Measurements from ENCODE around the gene RPL28.

RPL28 gene

DNA sequence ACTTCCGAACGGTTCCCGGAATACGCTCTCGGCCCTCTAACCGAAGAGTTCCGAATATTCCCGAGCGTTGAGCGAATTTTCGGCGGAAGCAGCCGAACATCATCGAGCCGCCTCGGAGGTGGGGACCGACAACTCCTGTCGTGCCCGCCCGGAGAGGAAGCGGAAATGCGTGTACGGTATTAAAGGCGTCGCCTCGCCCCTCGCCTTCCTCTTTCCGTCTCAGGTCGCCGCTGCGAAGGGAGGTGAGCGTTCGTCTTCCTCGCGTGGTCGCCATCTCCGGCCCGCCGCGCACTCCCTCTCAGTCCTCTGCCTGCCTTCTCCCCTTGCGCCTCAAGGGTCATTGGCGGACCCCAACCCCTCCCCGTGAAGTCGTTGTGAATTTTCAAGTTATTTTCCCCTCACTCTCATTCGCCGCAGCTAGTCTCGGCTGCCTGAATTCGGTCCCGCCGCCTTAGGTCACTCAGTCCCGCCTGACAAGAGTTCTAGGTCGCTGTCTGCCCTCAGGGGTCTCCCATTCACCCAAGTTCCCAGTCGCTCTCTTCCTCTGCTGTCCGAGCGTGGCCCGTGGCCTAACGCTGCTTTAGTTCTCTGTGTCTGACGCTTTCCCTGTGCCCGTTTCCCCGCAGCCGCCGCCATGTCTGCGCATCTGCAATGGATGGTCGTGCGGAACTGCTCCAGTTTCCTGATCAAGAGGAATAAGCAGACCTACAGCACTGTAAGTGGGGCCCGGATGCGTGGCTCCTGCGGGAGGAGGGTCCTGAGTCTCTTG lies at the start of gene RPL28:
TSS of gene RPL28 (plus strand) at position 209 of the 769 bp plus-strand sequence. CDS start at position 635, 426 bp downstream.
- DNase-seq (ENCODE audit: low spot score): peak; percentile 97

DNA sequence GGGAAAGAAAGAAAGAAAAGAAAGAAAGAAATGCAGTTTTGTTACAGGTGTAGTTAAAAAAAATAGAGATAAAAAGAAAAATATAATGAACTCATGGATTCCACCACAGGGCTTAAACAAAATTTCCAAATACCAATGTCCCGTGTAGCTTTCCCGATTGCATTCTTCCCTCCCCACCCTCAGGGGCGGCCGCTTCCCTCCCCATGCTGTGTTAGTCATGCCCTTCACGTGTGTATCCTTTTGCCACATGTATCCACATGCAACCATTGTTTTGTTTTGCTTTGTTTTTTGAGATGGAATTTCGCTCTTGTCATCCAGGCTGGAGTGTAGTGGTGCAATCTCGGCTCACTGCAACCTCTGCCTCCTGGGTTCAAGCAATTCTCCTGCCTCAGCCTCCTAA lies 49.6 kb upstream of the RPL28 start:
- DNase-seq (ENCODE audit: low spot score): no peak

DNA sequence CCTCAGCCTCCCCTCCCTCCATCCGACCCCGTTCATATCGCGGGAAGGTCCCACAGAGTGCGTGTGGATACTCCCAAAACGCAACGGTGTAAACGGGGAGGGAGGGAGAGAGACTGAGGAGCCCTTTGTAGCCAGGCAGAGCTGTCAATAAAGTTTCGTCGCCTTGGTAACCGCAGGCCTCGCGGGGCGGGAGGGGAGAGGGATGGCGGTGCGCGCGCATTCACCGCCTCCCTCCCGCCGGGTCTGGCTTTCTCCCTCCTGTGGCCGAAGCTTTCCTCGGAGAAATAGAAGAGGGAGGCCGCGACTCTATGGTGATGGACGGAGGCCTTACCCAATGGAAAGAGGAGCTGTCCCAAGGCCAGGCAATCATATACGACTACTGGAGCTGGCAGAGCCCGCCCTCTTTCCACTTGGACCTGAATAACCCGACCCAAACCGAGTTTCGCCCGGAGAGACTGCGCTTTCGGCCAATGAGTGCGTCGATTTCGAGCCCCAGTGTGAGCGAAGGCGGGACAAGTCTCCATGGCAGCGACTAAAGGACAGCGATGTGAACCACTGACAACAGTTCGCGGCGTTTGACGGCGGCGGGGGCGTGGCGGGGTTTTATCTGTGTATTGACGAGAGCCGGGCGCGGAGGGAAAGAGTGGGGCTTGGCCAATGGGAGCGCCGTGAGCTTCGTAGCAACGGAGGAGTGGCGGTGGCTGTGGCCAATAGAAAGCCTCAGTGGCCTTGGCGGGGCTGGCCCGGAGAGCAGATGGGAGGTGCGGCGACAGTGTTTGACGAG lies 46.4 kb upstream of the RPL28 start, which contains the start of gene KMT5C:
TSS of gene KMT5C (plus strand) at position 772 of the 784 bp plus-strand sequence. CDS start 2,061 bp downstream, outside the sequence.
- DNase-seq (ENCODE audit: low spot score): peak; percentile 100

DNA sequence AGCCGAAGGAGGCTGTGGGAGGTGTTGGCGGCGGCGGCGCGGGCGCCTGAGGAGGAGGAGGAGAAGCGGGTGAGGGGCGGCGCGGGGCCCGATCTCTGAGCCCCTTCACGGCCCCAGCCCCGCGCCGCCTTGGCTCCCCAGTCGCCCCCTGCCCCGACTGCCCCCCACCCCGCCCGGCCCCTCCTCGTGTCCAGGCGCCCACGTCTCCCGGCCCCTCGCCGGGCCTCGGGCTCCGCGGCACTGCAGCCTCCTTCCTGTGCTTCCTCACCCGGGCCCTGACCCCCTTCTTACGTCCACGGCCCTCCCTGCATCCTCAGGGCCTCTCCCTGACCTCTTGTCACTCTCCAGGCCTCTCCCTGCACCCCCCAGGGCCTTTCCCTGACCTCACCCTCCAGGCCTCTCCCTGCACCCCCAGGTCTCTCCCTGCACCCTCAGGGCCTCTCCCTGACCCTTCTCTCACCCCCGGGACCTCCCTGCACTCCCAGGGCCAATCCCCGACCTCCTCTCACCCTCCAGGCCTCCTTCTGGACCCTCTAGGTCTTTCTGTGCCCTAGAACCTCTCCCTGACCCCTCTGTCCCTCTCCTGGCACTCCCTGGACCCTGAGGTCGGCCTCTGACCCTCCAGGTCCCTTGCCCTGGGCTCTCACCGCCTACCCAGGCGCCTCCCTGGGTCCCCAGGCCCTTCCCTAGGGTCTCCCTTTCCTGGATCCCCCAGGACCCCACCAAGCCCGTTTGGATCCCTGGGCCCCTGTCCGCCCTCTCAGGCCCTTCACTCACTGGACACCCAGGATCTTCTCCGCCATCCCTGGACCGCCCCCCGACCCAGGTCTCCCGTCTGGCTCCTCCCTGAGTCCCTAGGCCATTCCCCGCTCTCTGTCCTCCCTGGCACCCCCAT lies 45.6 kb upstream of the RPL28 start:
- DNase-seq (ENCODE audit: low spot score): no peak

DNA sequence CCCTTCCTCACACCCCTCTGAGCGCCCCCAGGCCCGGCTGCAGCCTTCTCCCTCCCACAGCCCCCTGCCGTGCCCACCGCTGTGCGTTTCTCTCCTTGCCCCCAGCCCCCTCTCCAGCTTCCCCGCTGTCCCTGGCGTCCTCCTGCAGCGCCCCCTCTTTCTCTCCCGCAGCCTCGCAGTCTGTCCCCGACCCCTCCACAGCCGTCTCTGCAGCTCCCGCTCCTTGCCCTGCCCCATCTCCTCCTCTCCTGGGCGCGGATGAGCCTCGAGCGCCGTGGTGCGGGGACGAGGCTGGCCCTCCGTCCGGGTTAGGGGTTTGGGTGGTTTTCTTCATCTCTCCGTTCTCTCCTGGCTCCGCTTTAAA lies 45.0 kb upstream of the RPL28 start:
- no peak for DNase-seq (ENCODE audit: low spot score)

DNA sequence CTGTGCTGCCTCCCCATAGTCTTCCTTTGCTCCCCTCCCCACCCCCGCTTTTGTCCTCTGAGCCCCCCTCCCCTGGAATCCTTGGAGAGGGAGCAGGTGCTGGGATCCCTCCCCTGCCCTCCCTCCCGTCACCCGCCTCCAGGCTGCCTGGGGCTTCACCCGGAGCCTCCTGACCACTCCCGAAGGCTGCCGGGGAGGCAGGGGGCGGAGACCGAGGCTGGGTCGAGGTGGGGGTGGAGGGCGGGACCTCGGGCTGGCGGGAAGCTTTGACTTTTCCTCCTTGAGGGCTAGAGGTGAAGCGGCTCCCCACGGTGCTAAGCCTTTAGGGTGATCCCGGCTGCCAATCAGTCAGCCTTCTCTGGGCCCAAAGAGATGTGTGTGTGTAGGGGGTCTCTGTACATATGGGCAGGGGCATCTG lies 44.6 kb upstream of the RPL28 start:
- peak; percentile 93 for DNase-seq (ENCODE audit: low spot score)

DNA sequence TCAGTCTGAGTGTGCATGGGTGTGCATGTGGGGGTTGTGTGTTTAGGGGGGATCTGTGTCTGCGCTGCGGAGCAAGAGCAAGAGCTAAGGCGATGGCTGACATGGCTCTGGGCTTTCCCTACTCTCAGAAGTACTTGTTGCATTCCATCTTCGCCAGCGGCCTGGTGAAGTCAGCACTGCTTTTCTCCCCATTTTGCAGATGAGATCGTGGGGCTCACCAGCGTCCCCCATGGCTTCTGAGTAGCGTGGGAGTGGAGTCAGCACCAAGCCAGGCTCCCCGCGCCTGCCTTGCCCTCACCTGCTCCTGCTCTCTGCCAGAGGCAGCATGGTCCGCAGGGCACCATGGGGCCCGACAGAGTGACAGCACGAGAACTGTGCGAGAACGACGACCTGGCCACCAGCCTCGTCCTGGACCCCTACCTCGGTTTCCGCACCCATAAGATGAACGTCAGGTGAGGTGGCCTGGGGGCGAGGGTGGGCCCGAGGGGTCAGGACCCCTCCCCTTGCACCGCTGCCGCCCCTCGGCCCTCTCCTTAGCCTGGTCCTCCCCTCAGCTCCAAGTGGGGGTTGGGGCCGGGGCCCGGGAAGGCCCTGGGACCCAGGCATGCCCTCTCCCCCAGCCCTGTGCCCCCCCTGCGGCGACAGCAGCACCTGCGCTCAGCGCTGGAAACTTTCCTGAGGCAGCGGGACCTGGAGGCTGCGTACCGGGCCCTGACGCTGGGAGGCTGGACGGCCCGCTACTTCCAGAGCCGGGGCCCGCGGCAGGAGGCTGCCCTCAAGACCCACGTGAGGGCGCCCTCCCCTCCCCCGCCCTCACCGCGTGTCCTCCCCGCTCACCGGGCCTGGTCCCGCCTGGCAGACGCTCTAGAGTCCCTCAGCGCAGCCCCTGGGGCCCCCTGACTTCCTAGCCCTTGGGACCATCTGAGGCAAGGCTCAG lies 43.9 kb upstream of the RPL28 start:
- DNase-seq (ENCODE audit: low spot score): no peak

DNA sequence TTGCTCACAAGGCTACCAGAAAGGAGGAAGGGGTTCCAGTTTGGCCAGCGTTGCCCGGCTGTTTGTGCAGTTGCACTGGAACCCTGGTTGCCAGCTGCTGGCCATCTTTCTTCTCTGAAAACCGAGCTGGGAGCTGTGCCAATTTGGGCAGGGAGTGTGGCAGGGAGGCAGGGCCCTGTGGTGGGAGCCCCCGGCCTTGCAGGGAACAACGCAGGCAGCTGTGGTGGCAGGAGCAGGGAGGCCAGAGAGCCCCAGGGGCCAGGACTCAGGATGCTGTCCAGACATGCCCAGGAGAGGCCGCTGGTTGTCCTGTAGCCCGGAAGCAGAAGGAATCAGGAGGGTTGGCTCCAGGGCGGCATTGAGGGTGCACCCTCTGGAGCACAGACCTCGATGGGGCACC lies 41.3 kb upstream of the RPL28 start:
- DNase-seq (ENCODE audit: low spot score): no peak

DNA sequence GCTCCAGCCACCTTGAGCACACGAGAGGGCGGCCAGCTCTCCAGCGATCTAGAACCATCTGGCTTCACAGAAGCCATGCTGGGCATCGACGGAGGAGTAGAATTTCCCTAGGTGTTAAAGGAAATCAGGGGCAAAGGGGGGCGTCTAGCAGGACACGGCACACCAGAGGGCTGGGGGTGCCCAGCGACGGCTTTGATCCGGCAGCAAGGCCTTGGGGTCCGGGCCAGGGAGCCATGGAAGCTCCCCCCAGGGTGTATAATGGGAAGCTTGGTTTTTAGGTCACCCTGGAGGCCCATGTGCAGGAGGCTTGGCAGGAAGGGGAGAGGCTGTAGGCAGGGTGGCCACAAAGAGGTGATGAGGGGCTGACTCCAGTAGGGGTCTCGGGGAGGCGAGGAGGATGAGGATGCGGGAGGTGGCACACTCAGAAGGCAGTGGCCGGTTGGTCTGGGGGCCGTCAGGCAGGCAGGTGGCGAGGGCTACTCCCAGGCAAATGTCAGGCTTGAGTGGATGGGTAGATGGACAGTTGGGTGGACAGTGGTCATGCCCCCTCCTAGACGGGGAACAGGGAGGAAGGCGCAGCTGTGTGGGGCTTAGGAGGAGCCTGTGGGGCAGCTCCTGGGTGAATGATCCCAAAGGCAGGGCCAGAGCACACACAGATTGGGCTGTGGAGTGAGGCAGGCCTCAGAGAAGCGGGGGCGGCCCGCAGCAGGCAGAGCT lies 40.5 kb upstream of the RPL28 start:
- no peak for DNase-seq (ENCODE audit: low spot score)

DNA sequence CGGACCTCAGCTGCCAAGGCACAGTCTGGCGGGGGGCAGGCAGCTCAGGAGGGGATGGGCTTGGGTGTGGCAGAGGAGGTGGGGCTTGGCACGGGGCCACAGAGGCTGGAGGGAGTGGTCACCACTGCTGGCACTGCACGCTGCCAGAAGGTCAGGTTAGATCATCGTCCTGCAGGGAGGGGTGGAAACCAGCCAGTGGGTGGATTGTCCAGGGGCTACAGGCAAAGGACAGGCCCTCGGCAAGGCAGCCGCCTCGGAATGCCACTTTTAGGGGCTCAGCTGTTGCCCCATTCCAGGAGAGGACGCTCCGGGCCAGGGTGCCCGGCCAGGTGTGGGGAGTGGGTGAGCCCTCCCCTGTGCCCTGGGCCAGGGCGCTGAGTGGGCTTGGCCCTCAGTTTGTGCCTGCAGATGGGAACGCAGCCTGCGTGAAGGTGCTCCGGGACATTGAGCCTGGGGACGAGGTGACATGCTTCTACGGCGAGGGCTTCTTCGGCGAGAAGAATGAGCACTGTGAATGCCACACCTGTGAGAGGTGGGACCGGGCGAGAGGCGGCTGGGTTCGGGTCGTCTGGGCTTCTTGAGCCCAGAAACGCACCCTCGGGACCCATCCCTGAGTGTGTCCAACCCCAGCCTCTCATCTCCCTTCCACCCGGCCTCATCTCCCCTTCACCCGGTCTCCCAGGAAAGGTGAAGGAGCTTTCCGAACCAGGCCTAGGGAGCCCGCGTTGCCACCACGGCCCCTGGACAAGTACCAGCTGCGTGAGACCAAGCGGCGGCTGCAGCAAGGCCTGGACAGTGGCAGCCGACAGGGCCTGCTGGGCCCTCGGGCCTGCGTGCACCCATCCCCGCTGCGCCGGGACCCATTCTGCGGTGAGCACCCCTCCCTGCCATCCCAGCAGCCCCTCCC lies 39.7 kb upstream of the RPL28 start:
- DNase-seq (ENCODE audit: low spot score): no peak

DNA sequence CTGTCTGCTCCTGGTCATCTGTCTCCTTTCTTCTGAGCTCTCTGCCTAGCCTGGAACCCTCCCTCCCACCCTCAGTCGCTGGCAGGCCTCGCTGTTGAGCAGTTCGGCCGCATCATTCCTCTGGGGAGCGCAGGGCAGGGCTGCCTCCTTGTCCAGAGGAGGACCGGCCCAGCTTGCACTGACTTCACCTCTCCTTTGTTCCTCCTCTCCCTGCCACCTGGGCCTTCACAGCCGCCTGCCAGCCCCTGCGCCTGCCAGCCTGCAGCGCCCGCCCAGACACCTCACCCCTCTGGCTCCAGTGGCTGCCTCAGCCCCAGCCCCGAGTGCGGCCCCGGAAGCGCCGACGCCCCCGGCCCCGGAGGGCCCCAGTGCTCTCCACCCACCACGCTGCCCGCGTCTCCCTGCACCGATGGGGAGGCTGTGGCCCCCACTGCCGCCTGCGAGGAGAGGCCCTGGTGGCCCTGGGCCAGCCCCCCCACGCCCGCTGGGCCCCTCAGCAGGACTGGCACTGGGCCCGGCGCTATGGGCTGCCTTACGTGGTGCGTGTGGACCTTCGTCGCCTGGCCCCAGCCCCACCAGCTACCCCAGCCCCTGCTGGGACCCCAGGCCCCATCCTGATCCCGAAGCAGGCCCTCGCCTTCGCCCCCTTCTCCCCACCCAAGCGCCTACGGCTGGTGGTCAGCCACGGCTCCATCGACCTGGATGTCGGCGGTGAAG lies 38.8 kb upstream of the RPL28 start:
- no peak for DNase-seq (ENCODE audit: low spot score)

DNA sequence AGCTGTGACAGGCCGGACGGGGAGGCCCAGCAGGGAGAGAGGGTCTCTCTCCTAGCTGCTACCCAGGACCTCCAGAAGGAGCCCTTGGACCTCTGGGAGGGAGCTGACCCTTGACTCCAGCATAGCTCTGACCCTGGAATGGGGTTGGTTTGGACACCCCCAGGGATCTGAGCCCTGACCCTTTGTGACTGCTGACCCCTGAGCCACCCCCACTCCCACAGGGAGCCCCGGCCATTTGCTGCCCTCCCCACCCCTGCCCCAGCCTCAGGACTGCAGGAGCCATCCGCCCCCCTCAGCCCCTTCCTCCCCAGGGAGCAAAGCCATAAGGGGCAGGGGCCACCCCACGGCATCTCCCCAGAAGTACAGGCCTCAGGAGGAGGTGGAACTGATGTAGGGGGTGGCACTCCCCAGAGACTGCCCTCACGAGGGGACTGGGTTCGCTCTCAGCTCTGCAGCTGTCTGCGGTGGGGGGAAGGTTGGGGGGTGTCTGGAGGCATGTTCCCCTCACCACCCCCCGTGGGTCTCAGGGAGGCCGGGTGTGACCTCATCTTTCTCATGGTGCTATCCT lies 38.2 kb upstream of the RPL28 start:
- no peak for DNase-seq (ENCODE audit: low spot score)

DNA sequence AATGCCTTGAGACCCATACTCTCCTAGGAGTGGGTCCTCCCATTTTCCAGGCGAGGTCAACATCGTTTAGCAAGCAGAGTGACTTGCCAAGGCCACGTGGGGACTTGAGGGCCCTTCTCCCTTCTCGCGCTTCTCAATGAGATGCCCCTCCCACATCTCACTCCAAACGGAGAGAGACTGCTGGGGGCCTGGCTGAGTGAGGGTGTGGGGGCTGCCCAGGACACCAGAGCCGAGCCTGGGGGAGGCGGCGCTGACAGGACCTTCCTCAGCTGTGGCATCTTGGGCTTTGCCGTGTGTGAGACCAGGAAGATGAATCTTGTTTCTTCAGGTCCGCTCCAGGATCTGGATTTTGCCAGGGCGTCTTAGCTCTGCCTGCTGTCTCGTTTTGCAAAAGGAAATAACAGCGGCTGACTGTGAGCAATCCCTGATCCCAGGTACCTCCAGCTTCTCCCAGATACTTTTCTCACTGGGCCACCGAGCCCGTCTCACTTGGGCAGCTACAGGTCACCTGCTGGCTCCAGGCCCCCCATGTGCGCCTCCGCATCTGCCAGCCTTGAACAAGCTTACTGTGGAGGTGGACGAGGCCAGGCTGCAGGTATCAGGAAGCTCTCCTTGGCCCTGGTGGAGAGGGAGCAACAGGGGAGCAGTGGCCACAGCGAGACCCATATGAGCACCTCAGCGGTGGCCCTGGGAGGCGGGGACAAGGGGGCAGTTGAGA lies 37.3 kb upstream of the RPL28 start:
- no peak for DNase-seq (ENCODE audit: low spot score)

DNA sequence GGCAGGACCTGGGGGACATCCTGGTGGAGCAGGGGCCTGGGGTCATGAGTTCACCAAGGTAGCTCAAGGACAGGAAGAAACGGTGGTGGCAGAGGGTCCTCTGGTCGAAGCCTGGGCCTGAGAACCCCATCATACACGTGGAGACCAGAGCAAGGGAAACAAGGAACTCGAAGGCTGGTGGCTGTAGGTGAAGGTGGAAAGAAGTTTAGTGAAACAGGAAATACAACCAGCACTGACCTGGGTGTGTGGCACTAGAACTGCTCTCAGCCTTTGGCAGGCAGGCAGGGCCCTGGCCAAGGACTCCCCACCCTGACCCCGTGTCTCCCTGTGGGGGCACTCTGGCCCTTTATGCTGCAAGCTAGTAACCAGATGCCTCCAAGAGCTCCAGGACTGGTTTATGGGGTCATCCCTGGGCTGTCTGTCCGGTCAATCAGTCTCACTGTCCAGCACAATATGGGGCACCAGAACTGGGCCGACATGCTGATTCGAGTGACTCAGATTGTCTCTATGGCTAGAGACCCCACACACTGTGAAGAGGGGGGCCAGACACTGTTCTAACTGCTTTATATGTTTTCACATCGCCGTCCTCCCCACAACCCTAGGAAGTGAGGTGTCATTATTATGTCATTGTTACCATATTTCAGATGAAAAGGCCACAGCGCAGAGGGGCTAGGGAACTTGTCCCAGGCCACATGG lies 35.0 kb upstream of the RPL28 start:
- no peak for DNase-seq (ENCODE audit: low spot score)

DNA sequence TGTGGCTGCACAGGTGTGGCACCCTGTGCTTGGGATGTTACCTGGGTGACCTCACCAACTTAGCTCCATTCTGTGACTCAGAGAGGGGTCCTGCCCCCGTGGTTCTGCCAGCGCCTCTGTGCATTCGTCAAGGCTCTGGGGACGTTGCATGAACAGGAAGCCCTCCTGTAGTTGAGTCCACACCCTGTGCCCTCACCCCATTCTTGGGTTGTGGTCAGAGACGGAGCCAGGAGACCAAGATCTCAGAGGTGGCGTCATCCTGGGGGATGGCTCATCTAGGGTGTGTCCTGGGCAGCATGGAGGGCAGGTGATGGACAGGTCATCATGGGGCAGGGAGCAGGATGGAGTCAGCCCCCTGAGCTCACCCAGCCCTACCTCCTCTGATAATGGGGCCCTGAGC lies 33.7 kb upstream of the RPL28 start:
- no peak for DNase-seq (ENCODE audit: low spot score)

DNA sequence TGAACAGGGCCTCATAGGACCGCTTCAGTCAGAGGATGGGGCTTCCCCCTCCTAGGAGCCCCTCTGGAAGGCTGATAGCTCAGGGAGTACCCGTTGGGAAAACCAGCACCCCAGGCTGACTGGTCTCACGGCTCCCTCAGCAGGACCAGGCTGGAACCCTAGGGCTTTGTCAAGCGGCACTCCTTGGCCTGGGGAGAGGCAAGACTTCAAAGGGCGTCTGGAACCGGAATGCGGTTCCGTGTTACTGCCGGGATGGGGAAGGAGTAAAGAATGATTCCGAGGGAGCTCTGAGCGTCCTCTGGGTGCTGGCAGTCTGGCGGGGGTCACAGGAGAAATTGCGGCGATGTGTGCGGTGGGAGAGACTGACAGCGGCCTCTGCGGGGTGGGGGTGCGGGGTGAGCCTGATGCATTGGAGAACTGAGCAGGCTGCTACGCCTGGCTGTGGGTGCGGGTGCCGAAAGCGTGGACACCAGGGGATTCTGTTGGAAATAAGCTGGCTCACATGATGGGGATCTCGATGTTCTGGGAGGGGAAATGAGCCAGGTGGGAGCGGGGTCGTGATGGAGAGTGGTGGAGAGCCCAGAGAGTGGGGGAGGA lies 33.1 kb upstream of the RPL28 start:
- DNase-seq (ENCODE audit: low spot score): no peak

DNA sequence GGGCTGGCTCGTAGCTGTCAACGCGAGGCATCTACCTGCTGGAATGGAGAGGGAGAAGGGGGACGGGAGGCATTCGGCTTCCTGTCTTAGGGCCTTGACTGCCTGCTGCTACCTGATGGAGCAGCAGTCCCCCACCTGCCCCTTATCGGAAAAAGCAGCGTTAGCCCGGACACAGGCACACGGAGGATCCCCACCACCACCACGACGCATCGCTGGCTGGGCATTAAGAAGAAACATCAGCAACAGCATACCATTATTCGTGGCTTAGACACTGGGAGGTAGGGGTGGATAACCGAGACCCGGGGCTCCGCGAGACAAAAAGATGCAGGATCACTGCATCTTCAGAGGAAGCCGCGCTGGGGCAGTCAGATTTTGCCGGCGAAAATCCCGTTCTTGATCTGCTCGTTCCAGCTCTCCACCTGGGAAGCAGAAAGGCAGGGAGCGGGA lies 32.4 kb upstream of the RPL28 start:
- no peak for DNase-seq (ENCODE audit: low spot score)
